ENCODE data around the gene DTNB.
"Not testable (repeated sequence)": the region's sequence is repeated elsewhere in the genome, so short reads cannot be mapped to it uniquely, and the experiment has no call there.

The DTNB gene

DNA sequence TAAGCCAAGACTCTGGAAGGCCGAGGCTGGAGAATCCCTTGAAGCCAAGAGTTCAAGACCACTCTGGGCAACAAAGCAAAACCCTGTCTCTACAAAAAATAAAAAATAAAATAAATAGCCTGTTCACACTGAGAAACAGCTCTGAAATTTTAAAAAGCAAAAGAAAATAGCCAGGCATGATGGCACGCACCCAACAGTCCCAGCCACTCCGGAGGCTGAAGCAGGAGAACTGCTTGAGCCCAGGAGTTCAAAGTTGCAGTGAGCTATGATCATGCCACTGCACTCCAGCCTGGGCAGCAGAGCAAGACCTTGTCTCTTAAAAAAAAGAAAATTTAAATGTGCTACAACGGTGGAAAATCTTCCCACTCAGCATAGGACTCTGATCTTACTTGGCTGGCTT is 52.7 kb downstream of the DTNB start:
- Histone ChIP-seq H3K27me3 (replicated peaks; ENCODE audit: control insufficient read depth, insufficient read depth, low read length) (no peaks in the 10 kb centered on the region), H3K9me3 (ENCODE audit: control insufficient read depth, low read length) (no peaks in the 10 kb centered on the region), H3K4me1 (ENCODE audit: control insufficient read depth, insufficient read depth, low read length) (peaks cover 18% of the 10 kb centered on the region), H3K9ac (ENCODE audit: low read length) (no peak overlapping the region), H3K4me3 (ENCODE audit: low read length) (no peak overlapping the region), H3K36me3 (ENCODE audit: control insufficient read depth, insufficient read depth, low read length, severe bottlenecking) (no peaks in the 10 kb centered on the region)
- DNase-seq (ENCODE audit: low read depth) = no peak

DNA sequence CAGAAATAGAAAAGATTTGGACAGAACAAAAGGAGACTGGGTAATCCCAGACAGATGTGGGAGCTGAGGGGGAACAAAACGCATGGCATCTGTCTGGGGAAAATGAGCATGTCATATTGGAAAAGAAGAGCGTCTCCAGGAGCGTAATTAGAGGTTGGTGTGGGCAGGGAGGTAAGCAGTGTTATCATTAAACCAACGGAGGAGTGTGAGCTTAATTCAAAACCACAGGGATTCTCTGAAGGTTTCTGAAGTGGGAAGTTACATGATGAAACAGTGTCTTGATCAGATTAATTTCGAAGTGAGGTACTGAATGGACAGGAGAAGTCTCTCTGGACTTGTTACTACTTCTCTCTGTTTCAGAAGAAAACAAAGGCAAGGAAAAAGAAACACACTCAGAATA is 53.3 kb downstream of the DTNB start:
- no peaks in the 10 kb centered on the region for H3K36me3 ChIP-seq (ENCODE audit: control insufficient read depth, insufficient read depth, low read length, severe bottlenecking)
- H3K9me3 ChIP-seq (ENCODE audit: control insufficient read depth, low read length) = no peaks in the 10 kb centered on the region
- no peak overlapping the region for H3K9ac ChIP-seq (ENCODE audit: low read length)
- no peak overlapping the region for H3K4me3 ChIP-seq (ENCODE audit: low read length)
- DNase-seq (ENCODE audit: low read depth) = no peak
- H3K4me1 ChIP-seq (ENCODE audit: control insufficient read depth, insufficient read depth, low read length) = peaks cover 21% of the 10 kb centered on the region
- no peaks in the 10 kb centered on the region for H3K27me3 ChIP-seq (replicated peaks; ENCODE audit: control insufficient read depth, insufficient read depth, low read length)

DNA sequence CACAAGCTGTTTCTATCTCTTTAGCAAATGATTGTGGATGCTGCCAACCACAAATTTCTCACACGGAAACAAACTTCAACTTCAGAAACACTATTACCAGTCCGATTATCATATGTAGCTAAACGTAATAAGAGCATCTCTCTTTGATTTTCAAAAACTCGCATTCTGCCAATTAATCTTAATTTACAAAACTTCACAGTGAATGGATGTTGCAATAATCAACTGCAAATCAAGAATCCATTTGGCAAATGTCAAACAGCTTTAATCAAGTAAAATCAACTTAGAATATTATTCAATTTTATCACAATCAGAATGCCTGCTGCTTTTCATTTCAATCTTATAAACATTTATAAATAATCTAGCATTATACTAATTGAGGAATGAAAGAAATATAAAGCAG is 54.2 kb downstream of the DTNB start:
- no peaks in the 10 kb centered on the region for H3K9me3 ChIP-seq (ENCODE audit: control insufficient read depth, low read length)
- H3K36me3 ChIP-seq (ENCODE audit: control insufficient read depth, insufficient read depth, low read length, severe bottlenecking) = no peaks in the 10 kb centered on the region
- H3K9ac ChIP-seq (ENCODE audit: low read length) = no peak overlapping the region
- H3K27me3 ChIP-seq (replicated peaks; ENCODE audit: control insufficient read depth, insufficient read depth, low read length) = no peaks in the 10 kb centered on the region
- DNase-seq (ENCODE audit: low read depth) = no peak
- peaks cover 26% of the 10 kb centered on the region for H3K4me1 ChIP-seq (ENCODE audit: control insufficient read depth, insufficient read depth, low read length)
- H3K4me3 ChIP-seq (ENCODE audit: low read length) = no peak overlapping the region

DNA sequence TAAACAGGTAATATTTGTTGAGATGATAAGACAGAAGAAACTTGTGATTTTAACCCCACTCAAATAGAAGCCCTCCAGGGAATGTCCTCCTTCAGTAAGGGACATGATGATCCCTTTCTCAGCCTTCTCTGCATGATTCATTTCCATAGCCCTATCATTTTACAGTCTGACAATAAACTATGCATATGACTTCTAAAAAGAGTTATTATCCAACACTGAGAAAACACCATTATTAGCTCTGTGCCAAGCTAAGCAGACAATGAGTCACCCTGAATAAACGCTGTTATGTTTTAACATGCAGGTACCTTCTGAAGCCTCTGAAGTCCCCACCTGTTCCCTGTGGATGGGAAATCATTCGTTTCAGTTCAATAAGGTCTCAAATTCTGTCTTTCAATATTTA is 54.7 kb downstream of the DTNB start:
- H3K9me3 ChIP-seq (ENCODE audit: control insufficient read depth, low read length) = no peaks in the 10 kb centered on the region
- peak overlapping the region; percentile 36 for H3K4me3 ChIP-seq (ENCODE audit: low read length)

DNA sequence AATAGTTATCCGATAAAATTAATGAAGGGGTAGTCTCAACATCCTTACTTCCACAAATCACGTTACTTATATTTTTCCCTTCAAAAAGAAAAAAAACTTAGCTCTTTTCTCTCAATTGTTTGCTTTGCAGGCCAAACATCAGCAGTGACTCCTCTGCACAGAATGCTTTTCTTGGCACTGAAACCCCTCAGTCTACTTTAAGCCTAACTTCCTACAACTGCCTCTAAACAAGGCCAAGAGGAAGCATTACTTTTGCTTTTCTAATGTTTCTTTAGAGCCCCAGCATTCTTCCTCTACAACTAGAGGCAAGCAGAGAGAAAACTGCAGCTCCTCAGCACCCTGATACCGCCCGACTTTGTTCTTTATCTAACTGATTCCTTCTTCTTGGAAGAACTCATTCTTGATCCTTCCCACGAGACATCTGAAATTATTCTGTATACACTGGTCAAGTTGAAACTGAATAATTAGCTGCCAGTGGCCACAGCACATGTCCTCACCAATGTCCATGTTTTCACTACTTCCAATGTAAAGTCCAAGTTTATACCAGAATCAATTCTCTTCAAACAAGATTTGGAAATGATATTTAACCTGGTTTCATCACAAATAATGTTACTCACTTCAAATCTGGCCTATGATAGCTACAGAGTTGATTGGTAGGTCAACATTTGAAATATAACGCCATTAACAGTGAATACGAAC is 55.3 kb downstream of the DTNB start:
- DNase-seq (ENCODE audit: low read depth) = peak; percentile 84
- Histone ChIP-seq H3K27me3 (replicated peaks; ENCODE audit: control insufficient read depth, insufficient read depth, low read length) (no peaks in the 10 kb centered on the region), H3K9ac (ENCODE audit: low read length) (peak overlapping the region; percentile 66), H3K4me3 (ENCODE audit: low read length) (peak overlapping the region; percentile 36), H3K4me1 (ENCODE audit: control insufficient read depth, insufficient read depth, low read length) (peaks cover 26% of the 10 kb centered on the region), H3K36me3 (ENCODE audit: control insufficient read depth, insufficient read depth, low read length, severe bottlenecking) (no peaks in the 10 kb centered on the region), H3K9me3 (ENCODE audit: control insufficient read depth, low read length) (no peaks in the 10 kb centered on the region)

More for the DNA sequence above, 54.7 kb downstream of the DTNB start:
- no peaks in the 10 kb centered on the region for H3K27me3 ChIP-seq (replicated peaks; ENCODE audit: control insufficient read depth, insufficient read depth, low read length)
- H3K9ac ChIP-seq (ENCODE audit: low read length) = no peak overlapping the region
- peak; percentile 68 for DNase-seq (ENCODE audit: low read depth)
- peaks cover 26% of the 10 kb centered on the region for H3K4me1 ChIP-seq (ENCODE audit: control insufficient read depth, insufficient read depth, low read length)
- H3K36me3 ChIP-seq (ENCODE audit: control insufficient read depth, insufficient read depth, low read length, severe bottlenecking) = no peaks in the 10 kb centered on the region

DNA sequence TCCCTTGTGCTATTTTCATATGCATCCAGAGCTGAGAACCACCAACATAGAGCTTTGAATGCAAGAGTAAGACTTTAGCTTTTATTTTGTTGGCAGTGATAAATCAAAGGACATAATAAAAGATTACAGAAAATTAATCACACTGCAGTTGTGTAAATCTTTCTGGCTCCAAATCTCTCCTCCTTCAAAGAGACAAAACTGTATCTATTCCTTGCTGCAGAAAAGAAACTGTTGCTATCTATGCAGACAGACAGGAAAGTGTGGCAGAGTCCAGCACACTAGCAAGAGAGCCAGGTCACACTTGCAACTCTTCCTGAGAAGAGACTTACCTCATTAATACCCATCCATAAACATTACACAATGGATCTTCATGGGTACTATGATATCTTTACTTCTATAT is 57.5 kb downstream of the DTNB start:
- no peak overlapping the region for H3K4me3 ChIP-seq (ENCODE audit: low read length)
- H3K36me3 ChIP-seq (ENCODE audit: control insufficient read depth, insufficient read depth, low read length, severe bottlenecking) = no peaks in the 10 kb centered on the region
- DNase-seq (ENCODE audit: low read depth) = no peak

DNA sequence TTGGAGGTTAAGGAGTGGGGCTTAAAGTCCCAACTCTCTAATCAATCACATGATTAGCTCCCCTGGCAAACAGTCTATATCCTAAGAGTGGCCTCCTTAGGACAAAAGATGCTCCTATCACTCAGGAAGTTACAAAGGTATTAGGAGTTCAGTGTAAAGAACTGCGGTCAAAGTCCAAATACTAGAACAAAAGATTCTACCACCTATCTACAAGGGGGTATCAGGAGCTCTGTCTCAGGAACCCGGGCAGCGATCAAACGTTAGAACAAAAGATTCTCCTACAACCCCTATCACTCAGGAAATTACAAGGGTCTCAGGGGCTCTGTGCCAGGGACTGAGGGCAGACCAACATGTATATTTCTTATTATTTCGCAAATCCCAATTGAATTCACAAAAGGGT is 58.0 kb downstream of the DTNB start:
- DNase-seq (ENCODE audit: low read depth) = no peak
- Histone ChIP-seq H3K9me3 (ENCODE audit: control insufficient read depth, low read length) (no peaks in the 10 kb centered on the region), H3K4me1 (ENCODE audit: control insufficient read depth, insufficient read depth, low read length) (peaks cover 26% of the 10 kb centered on the region), H3K4me3 (ENCODE audit: low read length) (no peak overlapping the region), H3K36me3 (ENCODE audit: control insufficient read depth, insufficient read depth, low read length, severe bottlenecking) (no peaks in the 10 kb centered on the region), H3K9ac (ENCODE audit: low read length) (no peak overlapping the region), H3K27me3 (replicated peaks; ENCODE audit: control insufficient read depth, insufficient read depth, low read length) (no peaks in the 10 kb centered on the region)

More for the DNA sequence above, 57.5 kb downstream of the DTNB start:
- H3K4me1 ChIP-seq (ENCODE audit: control insufficient read depth, insufficient read depth, low read length) = peaks cover 26% of the 10 kb centered on the region
- H3K9ac ChIP-seq (ENCODE audit: low read length) = no peak overlapping the region
- H3K27me3 ChIP-seq (replicated peaks; ENCODE audit: control insufficient read depth, insufficient read depth, low read length) = no peaks in the 10 kb centered on the region
- no peaks in the 10 kb centered on the region for H3K9me3 ChIP-seq (ENCODE audit: control insufficient read depth, low read length)

DNA sequence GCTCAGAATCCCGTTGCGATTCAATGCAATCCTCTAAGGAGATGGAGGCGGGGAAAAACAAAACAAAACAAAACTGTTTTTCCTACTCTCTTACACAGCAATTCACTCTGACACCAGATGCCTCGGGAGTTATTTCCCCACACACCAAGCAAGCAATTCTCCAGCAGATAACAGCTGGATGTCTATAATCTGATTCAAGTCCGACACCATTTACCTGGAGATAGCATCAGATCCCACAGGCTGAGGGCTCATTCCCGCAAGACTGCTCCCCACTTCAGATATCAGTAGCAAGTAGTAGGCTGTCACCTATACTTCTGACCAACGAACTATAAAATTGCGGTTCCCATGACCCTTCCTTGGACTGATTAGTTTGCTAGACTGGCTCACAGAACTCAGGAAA is 58.7 kb downstream of the DTNB start:
- Histone ChIP-seq H3K9ac (ENCODE audit: low read length) (no peak overlapping the region), H3K36me3 (ENCODE audit: control insufficient read depth, insufficient read depth, low read length, severe bottlenecking) (no peaks in the 10 kb centered on the region), H3K4me1 (ENCODE audit: control insufficient read depth, insufficient read depth, low read length) (peaks cover 26% of the 10 kb centered on the region), H3K27me3 (replicated peaks; ENCODE audit: control insufficient read depth, insufficient read depth, low read length) (no peaks in the 10 kb centered on the region), H3K4me3 (ENCODE audit: low read length) (no peak overlapping the region), H3K9me3 (ENCODE audit: control insufficient read depth, low read length) (no peaks in the 10 kb centered on the region)
- no peak for DNase-seq (ENCODE audit: low read depth)

DNA sequence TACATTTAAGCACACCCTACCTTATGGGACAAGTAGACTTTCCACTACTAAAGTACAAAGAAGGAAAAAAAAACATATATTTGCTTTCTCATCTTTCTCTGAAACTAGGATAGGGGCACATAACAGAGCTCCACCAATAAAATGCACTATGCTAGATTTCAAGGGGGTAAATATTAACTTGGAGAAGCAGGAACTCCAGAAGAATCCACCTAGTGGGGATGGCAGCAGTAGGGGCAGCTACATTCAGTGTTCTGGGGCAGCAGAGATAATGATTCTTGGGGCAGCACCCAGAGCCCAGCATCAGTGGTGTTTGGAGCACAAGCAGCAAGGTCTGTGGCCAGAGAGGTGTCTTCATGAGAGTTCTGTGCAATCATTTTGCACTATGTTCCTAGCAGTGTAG is 64.7 kb downstream of the DTNB start:
- Histone ChIP-seq H3K9me3 (ENCODE audit: control insufficient read depth, low read length) (no peaks in the 10 kb centered on the region), H3K27me3 (replicated peaks; ENCODE audit: control insufficient read depth, insufficient read depth, low read length) (no peaks in the 10 kb centered on the region), H3K9ac (ENCODE audit: low read length) (no peak overlapping the region), H3K36me3 (ENCODE audit: control insufficient read depth, insufficient read depth, low read length, severe bottlenecking) (no peaks in the 10 kb centered on the region), H3K4me1 (ENCODE audit: control insufficient read depth, insufficient read depth, low read length) (no peaks in the 10 kb centered on the region), H3K4me3 (ENCODE audit: low read length) (no peak overlapping the region)
- DNase-seq (ENCODE audit: low read depth) = no peak

DNA sequence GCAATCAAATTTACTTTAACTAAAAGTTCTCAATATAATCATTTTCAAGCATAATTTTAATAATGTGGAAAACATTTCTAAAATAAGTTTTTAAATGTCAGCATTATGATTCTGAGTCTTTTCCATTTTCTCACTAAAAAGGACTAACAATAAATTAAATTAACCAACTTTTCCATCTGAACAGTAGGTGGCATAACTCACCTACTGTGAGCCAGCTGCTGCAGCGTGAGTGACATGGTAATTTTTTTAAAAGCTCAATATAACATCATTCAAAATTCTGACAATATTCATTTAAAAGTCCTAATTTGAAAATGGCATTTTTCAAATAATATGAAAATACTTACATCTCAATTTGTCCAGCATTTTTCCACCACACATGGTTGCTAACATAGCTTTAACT is 66.5 kb downstream of the DTNB start:
- peak; percentile 61 for DNase-seq (ENCODE audit: low read depth)
- Histone ChIP-seq H3K4me3 (ENCODE audit: low read length) (no peak overlapping the region), H3K9me3 (ENCODE audit: control insufficient read depth, low read length) (no peaks in the 10 kb centered on the region), H3K4me1 (ENCODE audit: control insufficient read depth, insufficient read depth, low read length) (no peaks in the 10 kb centered on the region), H3K36me3 (ENCODE audit: control insufficient read depth, insufficient read depth, low read length, severe bottlenecking) (no peaks in the 10 kb centered on the region), H3K27me3 (replicated peaks; ENCODE audit: control insufficient read depth, insufficient read depth, low read length) (no peaks in the 10 kb centered on the region), H3K9ac (ENCODE audit: low read length) (no peak overlapping the region)

DNA sequence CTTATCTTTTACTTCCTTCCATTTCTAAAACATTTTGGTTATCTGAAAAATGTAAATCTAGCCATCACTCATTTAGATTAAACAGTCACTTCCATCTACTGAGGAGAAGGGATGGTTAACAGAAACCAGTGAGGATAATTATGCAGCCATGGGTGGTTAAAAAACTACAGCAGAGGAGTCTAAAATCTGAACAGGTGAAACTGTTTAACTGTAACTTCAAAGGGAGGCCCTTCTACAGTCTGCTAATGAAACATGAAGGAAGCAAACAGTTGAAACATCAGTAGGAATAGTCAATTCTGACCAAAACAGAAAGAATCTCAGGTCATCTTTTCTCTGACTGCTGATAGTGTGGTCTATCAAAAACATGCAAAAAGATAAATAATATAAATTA is 71.0 kb downstream of the DTNB start:
- Histone ChIP-seq H3K9ac (ENCODE audit: low read length) (no peak overlapping the region), H3K4me1 (ENCODE audit: control insufficient read depth, insufficient read depth, low read length) (no peaks in the 10 kb centered on the region), H3K36me3 (ENCODE audit: control insufficient read depth, insufficient read depth, low read length, severe bottlenecking) (no peaks in the 10 kb centered on the region), H3K9me3 (ENCODE audit: control insufficient read depth, low read length) (no peaks in the 10 kb centered on the region), H3K27me3 (replicated peaks; ENCODE audit: control insufficient read depth, insufficient read depth, low read length) (no peaks in the 10 kb centered on the region), H3K4me3 (ENCODE audit: low read length) (no peak overlapping the region)
- no peak for DNase-seq (ENCODE audit: low read depth)

DNA sequence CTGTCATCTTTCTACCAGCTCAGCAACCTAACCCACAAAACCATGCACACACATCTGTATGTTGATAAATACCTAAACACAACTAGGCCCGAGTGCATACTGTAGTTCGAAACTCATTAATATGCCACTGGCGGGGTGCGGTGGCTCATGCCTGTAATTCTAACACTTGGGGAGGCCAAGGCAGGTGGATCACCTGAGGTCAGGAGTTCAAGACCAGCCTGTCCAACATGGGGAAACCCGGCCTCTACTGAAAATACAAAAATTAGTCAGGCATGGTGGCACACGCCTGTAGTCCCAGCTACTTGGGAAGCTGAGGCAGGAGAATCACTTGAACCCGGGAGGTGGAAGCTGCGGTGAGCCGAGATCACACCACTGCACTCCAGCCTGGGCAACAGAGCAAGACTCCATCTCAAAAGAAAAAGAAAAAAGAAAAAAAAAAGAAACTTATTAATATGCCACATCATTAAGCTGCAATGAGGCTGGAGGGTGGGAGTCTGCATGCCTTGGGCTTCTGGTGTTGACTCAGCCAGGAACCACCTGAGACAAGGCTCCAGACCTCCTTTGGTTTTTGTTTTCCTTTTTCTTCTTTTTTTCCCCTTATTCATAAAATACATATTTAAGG is 71.6 kb downstream of the DTNB start:
- H3K36me3 ChIP-seq (ENCODE audit: control insufficient read depth, insufficient read depth, low read length, severe bottlenecking); H3K9me3 ChIP-seq (ENCODE audit: control insufficient read depth, low read length); DNase-seq (ENCODE audit: low read depth); H3K9ac ChIP-seq (ENCODE audit: low read length); H3K4me1 ChIP-seq (ENCODE audit: control insufficient read depth, insufficient read depth, low read length); H3K4me3 ChIP-seq (ENCODE audit: low read length); H3K27me3 ChIP-seq (replicated peaks; ENCODE audit: control insufficient read depth, insufficient read depth, low read length): not testable (repeated sequence)

Data from adipocyte (in vitro differentiated cells).